NT2/D1 (cell line): Measurements from ENCODE around the gene KLF11.

Experiments
- SUZ12 ChIP-seq: IDR thresholded peaks from 2 replicates; pipeline ENCODE4 v1.6.1; 2011; ENCODE audit not compliant: insufficient read length, insufficient read depth; ENCODE audit errors: extremely low read depth
- YY1 ChIP-seq: IDR thresholded peaks from 2 replicates; pipeline ENCODE4 v1.6.1; 2011; ENCODE audit not compliant: insufficient read length, insufficient read depth
- ZNF274 ChIP-seq: IDR thresholded peaks from 2 replicates; pipeline ENCODE4 v1.6.1; 2011; ENCODE audit warnings: mild to moderate bottlenecking, low read depth, low read length

- TF ChIP-seq SUZ12 (no peak), YY1 (no peak), ZNF274 (no peak)
Measured at GRCh38 chr2:10053351-10053750, 10.0 kb downstream of the KLF11 start.
